A204.1 (cell line): ENCODE data around the gene CDH11.

ENCODE experiments used
- FAIRE-seq: peaks from 2 replicates; lab custom pipeline; 2012; peaks lifted over from hg19 to GRCh38; lab: Jason Lieb, UNC

The CDH11 gene

DNA sequence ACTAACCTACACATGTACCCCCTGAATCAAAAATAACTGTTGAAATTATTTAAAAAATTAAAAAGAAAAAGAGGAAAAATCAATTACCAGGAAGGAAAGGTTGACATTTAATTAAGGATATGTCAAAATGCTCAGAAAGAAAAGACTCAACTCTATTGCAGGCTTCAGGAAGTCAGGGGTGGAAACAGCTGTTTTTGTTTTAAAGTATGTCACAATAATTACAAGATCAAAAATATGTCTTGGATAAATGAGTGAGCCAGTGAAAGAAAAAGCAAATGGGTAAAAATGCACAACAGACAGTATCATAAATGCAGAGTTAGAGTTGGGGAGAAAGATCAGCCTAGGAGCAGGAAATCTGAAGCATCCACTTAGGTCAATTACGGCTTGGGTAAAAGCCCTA is 146.0 kb downstream of the CDH11 start:
- FAIRE-seq = no peak

DNA sequence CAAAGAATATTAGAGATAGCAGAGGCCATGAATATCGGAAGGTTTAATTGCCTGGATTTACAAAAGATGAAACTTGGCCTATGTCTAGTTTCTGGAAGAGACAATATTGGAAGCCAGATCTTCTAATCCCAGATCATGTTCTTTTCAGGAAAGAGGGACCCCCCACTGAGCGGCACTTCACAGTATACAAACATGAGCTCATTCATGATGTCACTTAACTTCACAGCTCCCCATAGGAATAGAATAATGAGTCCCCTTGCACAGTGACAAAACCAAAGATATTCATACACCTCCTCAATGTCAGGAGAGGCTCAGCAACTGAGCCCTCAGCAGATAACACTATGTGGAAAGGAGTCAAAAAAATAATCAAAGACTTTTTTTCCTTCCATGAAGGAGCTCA is 147.5 kb downstream of the CDH11 start:
- FAIRE-seq = no peak

DNA sequence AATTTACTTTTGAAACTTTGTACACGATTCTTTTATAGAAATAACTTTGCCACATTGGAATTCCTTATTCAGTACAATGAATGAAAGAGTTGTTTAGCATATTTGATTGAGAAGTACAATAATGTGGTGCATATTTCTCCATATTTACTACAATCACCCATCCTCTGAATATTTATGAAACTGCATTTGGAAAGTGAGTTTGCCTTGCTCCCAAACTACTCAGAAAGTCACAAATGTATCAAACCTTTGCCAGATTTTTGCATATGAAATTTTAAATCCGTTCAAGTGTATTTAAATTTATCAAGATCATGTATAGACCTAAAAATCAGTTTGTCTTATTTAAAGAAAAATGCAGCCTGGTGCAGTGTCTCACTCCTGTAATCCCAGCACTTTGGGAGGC is 148.7 kb downstream of the CDH11 start:
- no peak for FAIRE-seq

DNA sequence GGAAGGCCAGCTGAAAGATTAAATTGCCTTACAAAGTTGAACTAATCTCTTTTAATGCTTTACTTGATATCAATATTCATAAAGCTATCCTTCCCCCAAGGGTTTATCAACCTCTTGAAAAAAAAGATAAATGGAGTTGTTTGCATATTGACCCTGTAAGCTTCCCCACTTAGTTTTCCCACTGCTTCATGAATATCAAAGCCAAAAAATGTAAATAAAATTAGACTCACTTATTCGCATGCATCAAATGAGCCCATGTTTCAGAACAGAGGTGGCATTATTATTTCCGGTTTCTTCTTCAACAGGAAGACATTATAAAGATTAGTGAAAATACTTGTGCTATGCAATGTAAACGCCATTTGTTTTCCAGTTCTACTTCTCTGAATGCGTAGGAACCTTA is 150.7 kb downstream of the CDH11 start:
- no peak for FAIRE-seq

DNA sequence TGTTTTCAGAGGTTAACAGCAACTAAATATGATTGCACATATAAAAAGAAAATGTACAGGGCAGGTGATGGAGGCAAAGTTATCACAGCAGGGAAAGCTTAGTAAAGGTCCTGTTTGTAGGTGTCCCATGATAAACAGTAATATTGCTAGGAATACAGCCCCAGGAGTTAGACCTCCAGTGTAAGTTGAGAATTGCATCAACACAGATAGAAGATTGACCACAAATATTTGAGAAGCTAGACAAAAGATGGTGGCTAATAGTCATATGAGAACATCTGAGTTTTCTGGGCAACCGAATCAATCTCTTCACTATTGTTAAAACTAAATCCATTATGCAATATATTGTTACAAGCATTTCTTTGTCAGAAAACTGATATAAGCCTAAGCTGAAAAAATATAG is 152.6 kb downstream of the CDH11 start:
- no peak for FAIRE-seq

DNA sequence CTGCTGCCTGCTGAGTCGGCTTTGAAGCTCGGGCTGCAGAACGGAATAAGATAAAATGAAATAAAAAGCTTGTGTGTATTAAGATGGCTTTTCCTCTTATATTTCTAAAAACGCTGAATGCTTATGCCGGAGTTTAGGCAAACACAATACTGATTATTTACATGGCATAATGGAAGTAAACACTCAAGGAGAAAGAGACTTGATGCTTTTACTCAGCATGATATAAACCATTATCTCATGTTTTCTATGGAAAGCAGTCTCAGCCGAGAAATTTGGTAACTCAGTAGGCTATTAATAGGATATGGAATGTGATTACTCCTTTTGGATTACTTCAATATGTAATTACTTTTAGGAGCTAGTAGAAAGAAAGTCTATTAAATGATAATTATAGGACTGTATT is 153.3 kb downstream of the CDH11 start:
- no peak for FAIRE-seq

DNA sequence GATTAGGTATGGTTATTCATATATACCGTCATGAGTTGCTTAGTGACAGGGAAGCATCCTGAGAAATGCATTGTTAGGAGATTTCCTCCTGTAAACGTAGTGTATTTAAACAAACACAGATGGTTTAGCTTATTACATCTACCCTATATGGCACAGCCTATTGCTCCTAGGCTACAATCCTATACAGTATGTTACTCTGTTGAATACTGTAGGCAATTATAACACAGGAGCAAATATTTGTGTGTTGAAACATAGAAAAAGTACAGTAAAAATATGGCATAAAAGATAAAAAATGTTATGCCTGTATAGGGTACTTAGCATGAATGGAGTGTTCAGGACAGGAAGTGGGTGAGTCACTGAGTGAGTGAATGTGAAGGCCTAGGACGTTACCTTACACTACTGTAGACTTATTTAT is 157.7 kb downstream of the CDH11 start:
- no peak for FAIRE-seq

DNA sequence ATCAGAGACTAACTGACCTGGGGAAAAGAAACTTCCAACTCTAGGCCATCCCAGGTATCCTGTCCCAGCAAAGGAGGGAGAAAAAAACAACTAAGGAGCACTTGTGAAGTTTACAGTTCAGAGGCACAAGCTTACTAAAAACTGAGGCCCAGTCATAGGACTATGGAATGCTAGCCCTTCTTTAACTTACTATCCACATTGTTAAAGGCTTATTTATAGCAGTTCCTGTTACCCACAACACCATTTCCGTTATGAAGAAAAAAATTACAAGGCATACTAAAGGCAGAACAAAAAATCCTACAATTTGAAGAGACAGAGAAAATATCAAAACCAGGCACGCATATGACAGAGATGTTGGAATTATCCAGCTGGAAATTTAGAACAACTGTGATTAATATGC is 159.1 kb downstream of the CDH11 start:
- no peak for FAIRE-seq

DNA sequence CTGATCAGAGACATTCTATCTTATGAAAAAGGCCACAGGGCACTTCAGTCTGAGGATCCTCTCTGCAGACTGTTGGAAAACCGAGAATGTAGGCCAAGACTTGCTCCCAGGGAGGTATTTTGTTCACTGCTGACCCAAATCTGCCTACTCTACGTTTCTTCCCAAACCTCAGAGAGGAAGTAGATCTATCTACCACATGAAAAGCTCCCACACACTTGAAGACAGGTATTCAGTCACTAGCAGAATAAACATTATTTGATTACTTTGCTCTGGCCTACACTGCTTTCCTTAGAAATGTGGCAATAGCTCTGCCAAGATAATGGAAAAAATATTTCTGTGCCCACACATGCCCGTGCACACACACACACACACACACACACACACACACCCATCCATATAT is 164.6 kb downstream of the CDH11 start:
- FAIRE-seq = no peak

DNA sequence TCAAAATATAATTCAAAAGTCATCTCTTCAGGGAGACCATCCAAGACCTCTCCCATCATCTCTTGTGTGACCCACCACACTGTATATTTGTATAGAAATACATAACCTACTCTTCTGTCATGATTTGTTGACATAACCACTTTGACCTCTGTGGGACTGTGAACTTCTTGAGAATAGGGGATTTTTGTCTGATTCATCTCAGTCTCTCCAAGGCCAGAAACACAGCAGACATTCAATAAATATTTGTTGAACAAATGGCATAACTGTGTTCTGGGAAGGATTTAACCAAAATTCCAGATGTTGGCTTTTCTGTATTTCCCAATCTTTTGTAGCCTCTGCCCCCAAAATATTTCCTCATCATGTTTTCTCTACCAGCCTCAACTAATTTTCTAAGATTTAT is 169.7 kb downstream of the CDH11 start:
- FAIRE-seq = no peak

DNA sequence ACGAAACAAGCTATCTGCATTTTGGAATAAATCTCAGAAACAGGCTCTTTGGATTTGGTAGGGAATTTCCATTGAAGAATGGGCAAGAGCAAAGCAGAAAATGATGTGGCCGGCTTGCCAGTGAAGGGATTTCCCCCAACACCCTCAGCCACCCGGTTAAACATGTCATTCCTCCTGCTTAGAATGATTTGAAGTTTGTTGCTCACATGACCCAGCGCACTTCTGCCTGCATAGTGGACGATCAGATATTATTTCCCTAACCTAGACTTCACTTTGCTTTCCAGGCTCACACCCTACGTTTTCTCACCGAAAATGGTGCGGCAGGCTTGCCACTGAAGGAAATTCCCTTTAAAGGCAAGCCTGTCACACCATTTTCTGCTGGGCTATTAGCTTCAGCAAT is 170.7 kb downstream of the CDH11 start:
- FAIRE-seq = no peak

DNA sequence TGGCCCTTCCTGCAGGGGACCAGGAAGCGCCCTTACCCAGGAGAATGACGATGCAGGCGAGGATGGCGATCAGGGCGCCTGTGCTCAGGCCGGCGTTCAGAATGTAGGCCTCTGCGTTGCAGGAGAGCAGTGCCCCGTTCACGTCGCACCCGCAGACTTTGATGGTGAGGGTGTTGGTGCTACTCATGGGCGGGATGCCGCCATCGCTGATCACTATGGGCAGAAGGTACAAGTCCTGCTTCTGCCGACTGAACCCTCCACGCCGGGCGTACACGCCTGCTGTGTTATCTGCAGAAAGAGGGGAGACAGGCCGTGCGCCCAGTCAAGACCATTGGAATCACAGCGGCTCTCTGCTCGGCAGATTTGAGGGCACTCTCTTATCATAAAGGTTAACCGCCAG is 171.1 kb downstream of the CDH11 start:
- FAIRE-seq = no peak

DNA sequence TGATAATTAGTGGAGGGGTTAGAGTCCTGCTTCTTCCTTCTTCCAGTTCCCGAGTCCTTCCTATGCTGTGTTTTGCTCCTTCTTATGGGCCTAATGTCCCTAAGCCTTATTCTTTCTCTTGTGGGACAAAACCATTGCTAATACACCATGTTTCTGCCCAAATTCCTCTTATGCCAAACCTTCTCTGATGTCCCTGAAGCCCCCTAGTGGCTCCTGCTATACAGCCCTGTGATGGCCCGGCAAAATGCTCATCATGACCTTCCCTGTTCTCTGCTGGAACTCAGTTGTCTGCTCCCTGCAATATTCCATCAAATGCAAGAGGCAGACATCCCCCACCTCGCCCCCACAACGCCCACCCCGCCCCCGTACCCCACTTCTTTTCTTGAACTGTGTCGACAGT is 171.6 kb downstream of the CDH11 start:
- no peak for FAIRE-seq

DNA sequence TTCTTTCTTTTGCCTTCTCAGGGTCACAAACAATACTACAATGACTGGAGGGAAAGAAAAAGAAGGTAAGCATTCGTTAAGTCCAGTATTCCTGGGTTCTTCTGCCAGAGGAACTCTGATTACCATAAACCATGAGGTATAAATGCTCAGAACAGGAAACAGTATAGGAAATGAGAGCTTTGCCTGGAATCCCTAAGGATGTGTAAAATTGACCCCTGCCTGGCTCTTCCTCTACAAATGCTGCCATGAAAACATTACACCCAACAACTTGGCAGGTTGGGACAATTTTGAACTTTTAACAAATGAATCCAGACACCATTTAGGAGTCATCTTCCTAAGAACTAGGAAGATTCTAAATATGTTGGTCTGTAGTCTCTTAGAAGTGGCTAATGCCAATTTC is 173.8 kb downstream of the CDH11 start:
- no peak for FAIRE-seq

DNA sequence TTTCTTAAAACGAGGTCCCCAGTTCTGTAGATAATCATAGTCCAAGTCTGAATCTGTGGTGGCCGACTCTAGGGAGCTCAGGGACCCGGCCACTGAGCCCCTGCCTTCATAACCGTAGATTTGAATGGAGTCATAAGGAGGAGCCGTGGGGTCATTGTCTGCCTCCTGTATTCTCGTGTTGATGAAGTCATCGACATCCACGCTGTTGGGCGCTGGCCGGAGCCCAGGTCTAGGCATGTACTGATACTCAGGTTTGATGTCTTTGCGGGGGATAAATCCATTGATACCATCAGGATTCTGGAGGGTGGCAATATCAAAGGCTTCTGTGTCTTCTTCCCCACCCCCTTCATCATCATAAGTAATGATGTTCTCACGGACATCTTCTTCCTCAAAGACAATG is 174.2 kb downstream of the CDH11 start:
- FAIRE-seq = no peak

DNA sequence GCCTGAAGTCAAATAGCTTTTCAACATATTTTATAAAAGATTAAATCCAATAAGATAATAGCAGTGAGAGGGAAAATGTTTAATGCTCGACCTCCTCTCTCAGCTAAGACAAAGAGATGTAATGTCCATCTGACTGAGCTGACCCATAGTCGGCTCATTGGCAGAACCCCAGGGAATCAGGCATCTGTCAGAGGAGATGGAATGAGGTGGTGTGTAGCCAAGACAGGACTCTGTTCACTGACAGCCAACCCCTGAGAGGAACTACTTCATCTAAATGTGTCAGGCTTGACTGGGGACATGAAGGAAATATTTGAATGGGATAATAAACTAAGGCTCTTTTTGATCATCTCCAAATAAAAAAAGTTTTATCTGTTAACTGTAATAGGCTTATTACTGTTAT is 188.0 kb downstream of the CDH11 start:
- FAIRE-seq = no peak

DNA sequence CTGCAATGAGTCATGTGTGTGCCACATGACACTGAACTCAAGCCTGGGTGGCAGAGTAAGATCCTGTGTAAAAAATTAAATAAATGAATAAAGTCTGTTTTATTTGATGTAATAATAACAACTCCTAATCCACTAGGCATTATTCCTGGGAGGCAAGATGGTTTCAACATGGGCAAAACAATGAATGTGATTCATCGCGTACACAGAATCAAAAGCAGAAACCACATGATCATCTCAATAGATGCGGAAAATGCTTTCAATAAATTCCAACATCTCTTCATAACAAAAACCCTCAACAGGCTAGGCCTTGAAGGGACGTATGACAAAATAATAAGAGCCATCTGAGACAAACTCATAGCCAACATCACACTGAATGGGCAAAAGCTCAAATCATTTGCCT is 195.4 kb downstream of the CDH11 start:
- no peak for FAIRE-seq

DNA sequence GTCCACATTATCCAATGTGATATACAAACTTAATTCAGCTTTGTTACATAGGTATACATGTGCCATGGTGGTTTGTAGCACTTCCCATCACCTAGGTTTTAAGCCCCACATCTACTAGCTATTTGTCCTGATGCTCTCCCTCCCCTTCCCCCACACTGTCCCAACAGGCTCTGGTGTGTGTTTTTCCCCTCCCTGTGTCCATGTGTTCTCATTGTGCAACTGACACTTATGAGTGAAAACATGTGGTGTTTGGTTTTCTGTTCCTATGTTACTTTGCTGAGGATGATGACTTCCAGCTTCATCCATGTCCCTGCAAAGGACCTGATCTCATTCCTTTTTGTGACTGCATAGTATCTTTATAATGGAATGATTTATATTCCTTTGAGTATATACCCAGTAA is 196.7 kb downstream of the CDH11 start:
- no peak for FAIRE-seq

DNA sequence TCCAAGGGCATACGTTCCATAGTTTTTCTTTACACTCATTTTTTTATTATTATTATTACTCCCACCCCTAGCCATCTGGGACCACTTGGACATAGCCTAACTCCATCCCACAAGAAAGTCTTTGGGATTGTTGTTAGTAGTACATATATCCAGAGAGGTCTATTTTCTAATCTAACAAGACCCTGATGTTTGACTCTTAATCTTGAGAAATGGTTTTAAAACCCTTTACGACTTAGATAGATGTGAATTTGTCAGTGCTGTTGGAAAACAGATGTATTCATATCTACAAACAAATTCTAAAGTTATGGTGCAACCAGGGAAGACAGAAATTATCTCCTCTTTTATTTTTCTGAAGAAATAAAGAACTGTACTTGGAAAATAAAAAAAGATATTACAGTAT is 197.8 kb downstream of the CDH11 start:
- no peak for FAIRE-seq

DNA sequence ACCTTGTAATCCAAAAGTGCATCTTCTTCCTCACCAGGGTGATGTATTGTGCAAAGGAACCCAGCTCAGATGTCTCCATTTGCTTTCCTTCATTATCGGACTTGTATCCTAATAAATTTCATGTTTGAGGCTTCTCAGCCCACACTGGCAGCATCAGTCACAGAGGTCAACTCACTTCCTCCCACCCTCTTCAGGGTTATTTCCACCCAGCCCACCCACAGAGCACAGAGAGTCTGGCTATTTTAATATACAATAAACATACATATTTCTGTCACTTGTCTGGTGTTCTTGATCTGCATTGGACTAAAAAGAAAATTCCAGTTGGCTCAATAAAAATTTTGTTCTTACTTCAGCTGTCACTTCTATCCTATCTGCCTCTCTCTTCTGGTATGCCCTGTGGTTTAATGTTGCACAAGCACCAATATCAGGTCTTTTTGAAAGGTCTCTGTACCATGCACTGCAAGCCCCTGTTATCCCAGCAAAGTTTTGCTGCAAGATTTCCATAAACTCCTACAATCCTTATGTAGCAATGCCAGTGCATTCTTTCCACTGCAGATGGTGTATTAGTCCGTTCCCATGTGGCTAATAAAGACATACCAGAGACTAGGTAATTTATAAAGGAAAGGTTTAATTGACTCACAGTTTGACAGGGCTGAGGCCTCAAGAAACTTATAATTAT is 201.8 kb downstream of the CDH11 start:
- FAIRE-seq = no peak

DNA sequence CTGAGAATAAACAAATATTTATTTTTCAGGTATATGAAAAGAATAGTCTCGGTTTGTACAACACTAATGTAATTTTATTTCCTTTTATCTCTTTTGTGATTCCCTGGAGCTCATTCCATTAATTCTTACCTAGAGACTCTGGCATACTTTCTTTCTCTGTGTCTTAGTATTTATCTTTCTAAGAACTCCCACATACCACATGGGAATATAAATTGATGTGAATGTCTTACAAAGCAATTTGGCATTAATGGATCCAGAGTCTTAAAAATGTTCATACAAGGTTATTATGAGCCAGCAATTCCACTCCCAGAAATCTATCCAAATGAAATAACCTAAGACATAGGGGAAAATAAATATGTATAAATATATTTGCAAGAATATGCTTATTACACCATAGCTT is 202.7 kb downstream of the CDH11 start:
- no peak for FAIRE-seq

DNA sequence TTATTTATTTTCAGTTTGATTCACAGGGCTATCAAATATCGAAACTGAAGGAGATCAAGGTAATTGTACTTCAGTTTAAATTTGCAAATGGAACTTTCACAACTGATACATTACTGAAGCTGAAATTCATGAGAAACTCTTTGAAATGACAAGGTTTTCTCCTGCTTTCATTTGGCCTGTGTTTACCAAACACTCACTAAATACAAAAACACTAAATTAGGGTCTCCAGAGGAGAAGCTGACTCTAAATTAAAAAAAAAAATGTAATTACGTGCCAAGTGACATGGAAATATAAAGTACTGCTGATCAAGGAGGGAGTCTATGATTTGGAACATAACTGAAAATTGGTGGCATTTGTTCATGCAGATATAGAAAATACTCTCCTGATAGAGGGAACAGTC is 205.8 kb downstream of the CDH11 start:
- no peak for FAIRE-seq

DNA sequence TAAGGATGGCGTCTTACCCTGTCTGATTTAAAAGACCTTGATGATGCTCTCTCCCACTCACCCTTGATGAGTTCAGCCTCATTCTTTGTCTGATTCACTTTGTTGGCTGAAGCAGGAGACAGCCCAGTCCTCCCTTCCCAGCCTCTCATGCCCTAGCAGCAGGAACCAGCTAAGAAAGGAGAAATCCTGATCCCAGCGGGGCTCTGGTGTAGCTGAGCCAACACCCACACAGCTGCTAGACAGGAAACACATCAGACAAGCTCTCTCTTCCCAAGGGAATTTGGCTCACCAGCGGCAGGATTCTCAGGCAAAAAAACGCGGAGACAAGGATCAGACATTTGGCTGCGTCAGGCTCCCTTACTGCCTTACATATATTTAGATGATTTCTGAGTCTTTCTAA is 211.5 kb downstream of the CDH11 start:
- no peak for FAIRE-seq

DNA sequence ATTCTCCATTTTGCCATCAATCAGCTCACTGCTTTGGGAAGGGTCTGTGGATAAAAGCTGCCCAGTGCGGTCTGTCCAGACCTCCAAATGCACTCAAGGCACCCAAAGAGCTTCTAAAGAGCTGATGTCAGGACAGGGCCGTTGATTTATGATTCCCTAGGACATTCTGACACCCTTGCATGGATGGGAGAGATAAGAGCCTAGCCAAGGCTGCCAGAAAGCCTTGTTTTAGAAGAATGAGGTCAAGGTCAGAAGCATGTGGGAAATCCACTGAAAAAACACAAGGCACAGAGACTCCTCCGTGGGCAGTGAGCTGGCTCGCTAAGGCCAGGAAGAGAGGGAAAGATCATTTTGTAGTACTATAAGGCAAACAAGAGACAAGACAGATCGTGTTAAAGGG is 214.0 kb downstream of the CDH11 start:
- no peak for FAIRE-seq

DNA sequence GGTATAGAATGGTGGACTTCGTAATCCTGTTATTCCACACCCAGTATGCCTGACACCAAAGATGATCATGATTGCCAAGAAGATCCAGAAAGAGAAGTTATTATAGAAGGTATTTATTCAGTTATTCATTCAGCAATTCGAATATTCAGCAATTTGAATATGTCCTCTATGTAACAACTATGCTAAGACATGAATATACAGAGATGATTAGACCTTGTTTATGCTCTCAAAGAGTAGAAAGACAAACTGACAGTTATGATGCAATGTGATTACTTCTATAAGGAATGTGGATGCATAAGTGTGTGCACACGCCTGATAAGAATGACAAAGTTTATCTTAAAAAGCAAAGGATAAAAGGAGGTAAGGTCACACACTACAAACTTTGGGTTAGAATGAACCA is 218.1 kb downstream of the CDH11 start:
- no peak for FAIRE-seq
